Liver (tissue), 9 donors: ENCODE measurements around the gene M1AP. TPM values are rescaled to one million over a fixed set of nuclear protein-coding genes. Genes with fewer than 3 reads are reported as not detected.

Experiments
- DNase-seq: peaks from one replicate; pipeline ENCODE4 v3.0.0-alpha.2; 2017; ENCODE audit warnings: low spot score
- H3K27ac ChIP-seq, 2 donors: one replicate each; pipeline ENCODE4 v1.7.0; 2013; ENCODE audit warnings: inconsistent platforms in 2 of 2, low read length in 2 of 2, control low read depth in 1 of 2, low read depth in 1 of 2, mild to moderate bottlenecking in 1 of 2
- H3K27me3 ChIP-seq, 4 donors: one replicate each; pipeline versions ENCODE4 v1.6.1 to v1.7.0; 2013; ENCODE audit warnings: low read length in 3 of 4, inconsistent platforms in 1 of 4, mild to moderate bottlenecking in 1 of 4, moderate library complexity in 1 of 4; ENCODE audit not compliant: control insufficient read depth in 4 of 4, insufficient read depth in 4 of 4
- H3K36me3 ChIP-seq, 4 donors: one replicate each; pipeline versions ENCODE4 v1.6.1 to v1.7.0; 2013; ENCODE audit warnings: low read length in 3 of 4, mild to moderate bottlenecking in 3 of 4, low read depth in 1 of 4, moderate library complexity in 1 of 4; ENCODE audit not compliant: control insufficient read depth in 4 of 4, insufficient read depth in 3 of 4
- H3K4me1 ChIP-seq, 4 donors: one replicate each; pipeline versions ENCODE4 v1.6.1 to v1.7.0; 2013; ENCODE audit warnings: low read length in 3 of 4, mild to moderate bottlenecking in 3 of 4, moderate library complexity in 1 of 4; ENCODE audit not compliant: control insufficient read depth in 4 of 4, insufficient read depth in 4 of 4
- H3K4me3 ChIP-seq, 3 donors: one replicate each; pipeline versions ENCODE4 v1.6.1 to v1.7.0; 2013; ENCODE audit warnings: low read length in 3 of 3, control low read depth in 1 of 3, low read depth in 1 of 3, mild to moderate bottlenecking in 1 of 3
- H3K9ac ChIP-seq, 2 donors: one replicate each; pipeline ENCODE4 v1.7.0; 2013; ENCODE audit warnings: low read length in 2 of 2, mild to moderate bottlenecking in 2 of 2, moderate library complexity in 2 of 2, control low read depth in 1 of 2, low read depth in 1 of 2
- H3K9me3 ChIP-seq, 4 donors: one replicate each; pipeline versions ENCODE4 v1.6.1 to v1.7.0; 2013; ENCODE audit warnings: low read length in 3 of 4; ENCODE audit not compliant: control insufficient read depth in 4 of 4
- CTCF ChIP-seq: fragments of 150-350 bp; IDR thresholded peaks from 2 replicates; pipeline ENCODE4 v1.5.1; 2017; ENCODE audit warnings: improper control_type of control experiment, low read depth, low read length; ENCODE audit not compliant: missing input control
- EGR1 ChIP-seq, 2 donors: IDR thresholded peaks; 2 replicates each; pipeline ENCODE4 v1.6.1; 2016 to 2018; ENCODE audit warnings: antibody characterized with exemption in 2 of 2, low read depth in 2 of 2
- FOXA1 ChIP-seq: IDR thresholded peaks from 2 replicates; pipeline ENCODE4 v1.6.1; 2016; ENCODE audit warnings: antibody characterized with exemption
- GABPA ChIP-seq, 2 donors: IDR thresholded peaks in 1 of 2; conservative IDR thresholded peaks in 1 of 2; 2 replicates each; pipeline ENCODE4 v1.6.1; 2016; ENCODE audit warnings: antibody characterized with exemption in 2 of 2, mild to moderate bottlenecking in 1 of 2, moderate library complexity in 1 of 2
- HNF4A ChIP-seq, 2 donors: conservative IDR thresholded peaks; 2 replicates each; pipeline ENCODE4 v1.6.1; 2016; ENCODE audit warnings: antibody characterized with exemption in 2 of 2, mild to moderate bottlenecking in 2 of 2
- NR2F2 ChIP-seq: IDR thresholded peaks from 2 replicates; pipeline ENCODE4 v1.6.1; 2016; ENCODE audit warnings: antibody characterized with exemption
- RAD21 ChIP-seq, 2 donors: IDR thresholded peaks; 2 replicates each; pipeline ENCODE4 v1.6.1; 2016; ENCODE audit warnings: antibody characterized with exemption in 2 of 2, mild to moderate bottlenecking in 2 of 2
- SP1 ChIP-seq: IDR thresholded peaks from 2 replicates; pipeline ENCODE4 v1.6.1; 2018; ENCODE audit warnings: antibody characterized with exemption, mild to moderate bottlenecking
- TAF1 ChIP-seq: conservative IDR thresholded peaks from 2 replicates; pipeline ENCODE4 v1.6.1; 2016; ENCODE audit warnings: antibody characterized with exemption, mild to moderate bottlenecking
- WGBS: extraction: QIAGEN DNeasy Blood & Tissue Kit; methylation state at CpG from one replicate; pipeline ENCODE4 v1.1.7; 2013; 5-methylcytosine and 5-hydroxymethylcytosine counted together
- polyA plus RNA-seq, 2 donors: library from polyadenylated mRNA; stranded (reverse) in 1 of 2; unstranded in 1 of 2; fragments of 200-250 nt in 1 of 2; fragments of >200 nt in 1 of 2; fragmentation: Nextera tagmentation in 1 of 2; extraction: Ambion mirVana in 1 of 2; gene quantifications; one replicate each; pipeline versions ENCODE4 v1.2.1 to v1.2.3, GENCODE V29; 2013 to 2015
- total RNA-seq, 2 donors: library from RNA; depleted of rRNA; stranded (reverse); fragments of >200 nt; gene quantifications; one replicate each; pipeline ENCODE4 v1.2.3, GENCODE V29; 2014
- TF ChIP-seq, protein P1 (sequence below): IDR thresholded peaks from 2 replicates; pipeline ENCODE4 v1.6.1; 2016; ENCODE audit warnings: antibody characterized with exemption
- TF ChIP-seq, protein P2 (sequence below): IDR thresholded peaks from 2 replicates; pipeline ENCODE4 v1.6.1; 2016; ENCODE audit warnings: antibody characterized with exemption
- donor health status: healthy.
- donor health status: healthy.
- donor health status: healthy.
- donor health status: healthy.
- donor health status: healthy.

Gene M1AP
- total and polyA plus RNA-seq, 4 donors: under 0.01 to 0.38 (median 0.08) TPM

GRCh38 chr2:74581463-74581862, 66.7 kb downstream of the M1AP start:
- Histone ChIP-seq H3K36me3 (no peaks in the 10 kb centered on the region), H3K27me3 (no peaks in the 10 kb centered on the region), H3K9ac (no peak overlapping the region), H3K27ac (no peak overlapping the region), H3K4me3 (no peak overlapping the region), H3K4me1 (no peaks in the 10 kb centered on the region), H3K9me3 (no peaks in the 10 kb centered on the region)
- TF ChIP-seq, protein P1, sequence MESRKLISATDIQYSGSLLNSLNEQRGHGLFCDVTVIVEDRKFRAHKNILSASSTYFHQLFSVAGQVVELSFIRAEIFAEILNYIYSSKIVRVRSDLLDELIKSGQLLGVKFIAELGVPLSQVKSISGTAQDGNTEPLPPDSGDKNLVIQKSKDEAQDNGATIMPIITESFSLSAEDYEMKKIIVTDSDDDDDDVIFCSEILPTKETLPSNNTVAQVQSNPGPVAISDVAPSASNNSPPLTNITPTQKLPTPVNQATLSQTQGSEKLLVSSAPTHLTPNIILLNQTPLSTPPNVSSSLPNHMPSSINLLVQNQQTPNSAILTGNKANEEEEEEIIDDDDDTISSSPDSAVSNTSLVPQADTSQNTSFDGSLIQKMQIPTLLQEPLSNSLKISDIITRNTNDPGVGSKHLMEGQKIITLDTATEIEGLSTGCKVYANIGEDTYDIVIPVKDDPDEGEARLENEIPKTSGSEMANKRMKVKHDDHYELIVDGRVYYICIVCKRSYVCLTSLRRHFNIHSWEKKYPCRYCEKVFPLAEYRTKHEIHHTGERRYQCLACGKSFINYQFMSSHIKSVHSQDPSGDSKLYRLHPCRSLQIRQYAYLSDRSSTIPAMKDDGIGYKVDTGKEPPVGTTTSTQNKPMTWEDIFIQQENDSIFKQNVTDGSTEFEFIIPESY: no peak
- no peak for TF ChIP-seq FOXA1
- no peak for TF ChIP-seq SP1
- TF ChIP-seq EGR1 (IDR thresholded peaks at IDR 0.05; ENCODE audit: low read depth in 2 of 2): no peak
- TF ChIP-seq NR2F2: no peak
- no peak for DNase-seq
- 83% methylated on average over 3 of the region's 3 CpGs for WGBS

GRCh38 chr2:74578408-74578807, 69.7 kb downstream of the M1AP start:
- no peaks in the 10 kb centered on the region for H3K36me3 ChIP-seq
- H3K27ac ChIP-seq: no peak overlapping the region
- no peaks in the 10 kb centered on the region for H3K4me1 ChIP-seq
- H3K9me3 ChIP-seq: no peaks in the 10 kb centered on the region
- H3K4me3 ChIP-seq: no peak overlapping the region
- TF ChIP-seq, protein P1: no peak
- no peak for TF ChIP-seq NR2F2
- TF ChIP-seq SP1: no peak
- H3K27me3 ChIP-seq: peaks cover 0 to 3% (median 0%) of the 10 kb centered on the region in 4 donors
- H3K9ac ChIP-seq: no peak overlapping the region
- DNase-seq: no peak
- 88% methylated on average over 3 of the region's 3 CpGs for WGBS

GRCh38 chr2:74577448-74577847, 70.7 kb downstream of the M1AP start:
- Histone ChIP-seq H3K27ac (peak overlapping the region in 1 of 2 donors; percentile 37), H3K27me3 (peaks cover 0 to 3% (median 0%) of the 10 kb centered on the region in 4 donors), H3K36me3 (no peaks in the 10 kb centered on the region), H3K9me3 (no peaks in the 10 kb centered on the region), H3K4me1 (no peaks in the 10 kb centered on the region), H3K4me3 (no peak overlapping the region), H3K9ac (no peak overlapping the region)
- TF ChIP-seq GABPA (IDR thresholded peaks at IDR 0.05 in 1 of 2, conservative IDR thresholded peaks at IDR 0.05 in 1 of 2) (peak; percentile 53 to 56), EGR1 (IDR thresholded peaks at IDR 0.05; ENCODE audit: low read depth in 2 of 2) (no peak)
- DNase-seq: no peak
- 63% methylated on average over 2 of the region's 2 CpGs for WGBS

- peak overlapping the region in 1 of 2 donors; percentile 37 for H3K27ac ChIP-seq
- WGBS: 59% methylated on average over 1 of the region's 1 CpG
- no peak for TF ChIP-seq EGR1 (IDR thresholded peaks at IDR 0.05; ENCODE audit: low read depth in 2 of 2)
- TF ChIP-seq HNF4A (conservative IDR thresholded peaks at IDR 0.05): no peak
- TF ChIP-seq, protein P2, sequence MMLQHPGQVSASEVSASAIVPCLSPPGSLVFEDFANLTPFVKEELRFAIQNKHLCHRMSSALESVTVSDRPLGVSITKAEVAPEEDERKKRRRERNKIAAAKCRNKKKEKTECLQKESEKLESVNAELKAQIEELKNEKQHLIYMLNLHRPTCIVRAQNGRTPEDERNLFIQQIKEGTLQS: no peak
- no peak for TF ChIP-seq FOXA1
- TF ChIP-seq, protein P1: no peak
- TF ChIP-seq RAD21 (IDR thresholded peaks at IDR 0.05): no peak
- no peak for TF ChIP-seq TAF1
- no peak for TF ChIP-seq SP1
- no peak for TF ChIP-seq CTCF
Measured at GRCh38 chr2:74576863-74577229, 71.3 kb downstream of the M1AP start.

More at GRCh38 chr2:74576863-74577229, 71.3 kb downstream of the M1AP start:
- Histone ChIP-seq H3K4me1 (no peaks in the 10 kb centered on the region), H3K9me3 (no peaks in the 10 kb centered on the region), H3K4me3 (no peak overlapping the region), H3K36me3 (no peaks in the 10 kb centered on the region), H3K9ac (no peak overlapping the region), H3K27me3 (peaks cover 0 to 3% (median 0%) of the 10 kb centered on the region in 4 donors)
- no peak for DNase-seq
